Stimulated activated CD4-positive, alpha-beta T cell treated with anti-CD3 and anti-CD28 coated beads, Interleukin-4, amount 100 ng/mL, for 48 hours (primary cell): ENCODE data around the gene CNGB1.
"Not testable (repeated sequence)": the region's sequence is repeated elsewhere in the genome, so short reads cannot be mapped to it uniquely, and the experiment has no call there.

Experiments used
- DNase-seq, 2 donors: peaks; one replicate each; pipeline ENCODE4 v3.0.0-alpha.2; 2020; ENCODE audit warnings: low read depth in 2 of 2

CNGB1 gene

DNA sequence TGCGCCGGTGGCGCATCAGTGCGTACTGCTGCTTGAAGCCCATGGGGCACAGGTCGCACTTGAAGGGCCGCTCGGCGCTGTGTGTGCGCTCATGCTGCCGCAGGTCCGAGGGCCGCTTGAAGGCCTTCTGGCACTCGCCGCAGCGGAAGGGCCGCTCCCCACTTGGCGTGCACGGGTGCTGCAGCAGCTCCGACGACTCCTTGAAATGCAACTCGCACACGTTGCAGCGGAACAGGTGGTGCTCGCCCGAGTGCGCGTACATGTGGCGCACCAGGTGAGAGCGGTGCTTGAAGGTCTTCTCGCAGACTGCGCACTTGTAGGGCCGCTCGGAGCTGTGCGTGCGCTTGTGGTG is 26.2 kb upstream of the CNGB1 start:
- DNase-seq: no peak

DNA sequence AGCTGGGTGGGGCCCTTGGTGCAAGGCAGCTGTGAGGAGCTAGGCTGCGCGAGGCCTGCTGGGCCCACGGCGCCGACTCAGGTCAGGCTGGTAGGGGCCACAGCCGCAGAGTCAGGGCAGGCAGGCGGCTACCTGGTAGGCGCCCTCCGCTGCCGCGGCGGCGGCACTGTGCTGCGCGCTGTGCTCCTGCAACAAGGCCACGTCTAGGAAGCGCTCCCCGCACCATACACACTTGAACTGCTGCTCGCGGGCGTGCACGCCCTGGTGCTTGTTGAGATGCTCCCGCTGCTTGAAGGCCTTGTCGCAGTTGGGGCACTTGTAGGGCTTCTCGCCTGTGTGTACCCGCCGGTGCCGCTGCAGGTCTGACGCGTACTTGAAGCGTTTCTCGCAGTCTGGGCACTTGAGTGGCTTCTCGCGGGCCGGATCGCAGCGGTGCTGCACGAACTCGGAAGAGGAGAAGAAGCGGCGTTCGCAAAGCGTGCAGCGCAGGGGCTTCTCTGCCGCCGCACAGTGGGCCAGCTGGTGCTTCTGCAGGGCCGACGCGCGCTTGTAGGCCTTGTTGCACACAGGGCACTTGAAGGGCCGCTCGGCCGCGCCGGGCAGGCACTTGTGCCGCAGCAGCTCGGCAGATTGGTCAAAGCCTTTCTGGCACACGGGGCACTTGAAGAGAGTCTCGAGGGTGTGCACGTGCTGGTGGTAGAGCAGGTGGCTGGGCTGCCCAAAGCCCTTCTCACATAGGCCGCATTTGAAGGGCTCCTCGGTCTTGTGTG is 25.7 kb upstream of the CNGB1 start:
- no peak for DNase-seq

- no peak for DNase-seq
These were observed 24.9 kb upstream of the CNGB1 start for GRCh38 chr16:57995721-57996405.

- peak in 1 of 2 donors; percentile 33 for DNase-seq
These were observed 23.9 kb upstream of the CNGB1 start for GRCh38 chr16:57994778-57995177.

DNA sequence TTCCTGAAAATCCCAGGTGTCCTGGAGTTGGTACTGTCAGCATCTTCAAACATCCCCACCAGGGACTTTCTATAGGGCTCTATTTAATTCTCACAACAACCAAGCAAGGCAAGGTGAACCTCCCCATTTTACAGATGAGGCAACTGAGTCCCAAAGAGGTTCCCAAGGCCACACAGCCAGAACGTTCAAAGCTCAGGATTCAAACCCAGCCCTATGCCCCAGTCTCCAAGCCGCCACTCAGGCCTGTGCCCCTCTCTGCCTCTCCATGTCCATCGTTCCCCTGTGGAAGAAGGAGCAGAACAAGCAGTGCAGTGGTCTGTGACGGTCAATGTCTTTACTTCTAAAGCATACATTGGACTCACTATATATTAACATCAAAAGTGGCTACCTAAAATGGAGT is 23.4 kb upstream of the CNGB1 start:
- DNase-seq: no peak

- no peak for DNase-seq
These were observed 23.0 kb upstream of the CNGB1 start for GRCh38 chr16:57993897-57994296.

GRCh38 chr16:57993438-57993837 is 22.5 kb upstream of the CNGB1 start:
- DNase-seq: no peak

GRCh38 chr16:57992084-57992483 is 21.2 kb upstream of the CNGB1 start:
- DNase-seq: no peak

- no peak for DNase-seq
These were observed 20.7 kb upstream of the CNGB1 start for GRCh38 chr16:57991551-57992059.

DNA sequence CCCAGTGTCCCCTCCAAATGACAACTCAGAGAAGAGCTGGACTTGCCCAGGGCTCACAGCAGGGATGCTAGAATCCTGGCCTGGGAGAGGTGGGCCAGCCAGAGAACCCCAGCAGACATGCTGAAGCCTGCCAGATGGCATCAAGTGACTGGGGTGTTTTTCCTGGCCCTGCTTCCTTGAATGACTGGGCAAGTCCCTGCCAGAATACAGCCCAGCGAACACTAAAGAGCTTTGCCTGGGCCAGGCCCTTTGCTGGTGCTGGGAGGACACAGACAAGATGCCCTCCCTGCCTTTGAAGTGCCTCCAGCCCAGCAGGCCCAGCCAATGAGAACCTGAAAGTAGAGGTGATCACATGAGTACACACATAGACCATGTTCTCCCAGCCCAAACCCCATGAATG is 18.0 kb upstream of the CNGB1 start:
- DNase-seq: no peak

GRCh38 chr16:57987441-57988177 is 16.7 kb upstream of the CNGB1 start:
- no peak for DNase-seq

GRCh38 chr16:57986196-57986595 is 15.3 kb upstream of the CNGB1 start:
- no peak for DNase-seq

DNA sequence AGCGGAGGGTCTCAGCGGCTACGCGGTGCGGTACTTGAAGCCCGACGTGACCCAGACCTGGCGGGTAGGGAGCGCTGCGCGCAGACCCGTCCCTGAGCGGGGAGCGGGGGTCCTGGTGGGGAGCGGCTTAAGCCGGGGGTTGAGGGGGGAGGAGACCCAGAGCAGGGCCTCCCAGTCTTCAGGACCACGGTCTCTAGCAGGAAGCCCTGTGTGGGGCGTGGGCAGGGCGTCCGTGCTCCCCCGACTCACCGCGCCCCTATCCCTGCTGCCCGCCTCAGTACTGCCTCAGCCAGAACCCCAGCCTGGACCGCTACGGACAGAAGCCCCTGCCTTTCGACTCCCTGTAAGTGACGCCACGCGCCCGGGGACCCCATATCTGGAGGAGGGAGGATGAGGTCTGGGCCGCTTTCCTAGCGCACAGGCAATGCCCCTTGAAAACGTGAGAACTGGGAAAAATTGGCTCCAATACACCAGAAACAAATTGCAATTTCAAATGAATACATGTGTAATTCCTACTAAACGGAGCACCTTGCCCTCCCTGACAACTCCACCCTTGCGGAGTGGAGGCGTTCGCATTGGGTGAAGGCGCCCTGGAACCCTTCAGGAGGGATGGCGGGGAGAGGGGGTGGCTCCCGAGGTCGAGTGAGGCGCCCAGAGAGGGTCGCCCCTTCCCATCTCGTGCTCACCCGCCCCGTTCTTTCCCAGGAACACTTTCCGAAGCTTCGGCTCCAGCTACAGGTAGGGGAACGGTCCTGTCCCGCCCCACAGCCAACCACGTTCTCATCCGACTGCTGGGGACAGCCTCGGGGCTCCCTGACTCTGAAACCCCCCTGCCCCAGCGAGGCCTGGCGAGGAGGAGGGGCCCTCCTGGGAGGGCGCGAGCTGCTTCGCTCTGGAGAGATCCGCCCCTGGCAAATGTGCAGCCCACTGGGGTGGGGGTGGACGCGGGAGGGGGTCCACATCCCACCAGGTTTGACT is 14.6 kb upstream of the CNGB1 start:
- no peak for DNase-seq

GRCh38 chr16:57984443-57985203 is 13.7 kb upstream of the CNGB1 start:
- peak; percentile 89 to 91 for DNase-seq

- no peak for DNase-seq
These were observed 11.5 kb upstream of the CNGB1 start for GRCh38 chr16:57982385-57982784.

GRCh38 chr16:57981636-57982035 is 10.7 kb upstream of the CNGB1 start:
- no peak for DNase-seq

GRCh38 chr16:57979006-57979585 is 8.2 kb upstream of the CNGB1 start:
- DNase-seq: no peak

DNA sequence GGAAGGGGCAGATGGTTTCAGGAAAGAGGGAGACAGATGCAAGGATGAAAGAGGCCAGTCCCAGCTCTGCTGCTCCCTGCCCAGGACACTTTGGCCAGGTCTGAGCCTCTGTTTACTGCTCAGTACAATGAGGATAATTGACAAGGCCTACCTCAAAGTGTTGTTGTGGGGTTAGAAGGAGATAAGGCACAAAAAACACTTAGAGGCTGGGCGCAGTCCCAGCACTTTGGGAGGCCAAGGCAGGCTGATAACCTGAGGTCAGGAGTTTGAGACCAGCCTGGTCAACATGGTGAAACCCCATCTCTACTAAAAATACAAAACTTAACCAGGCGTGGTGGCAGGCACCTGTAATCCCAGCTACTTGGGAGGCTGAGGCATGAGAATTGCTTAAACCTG is 7.1 kb upstream of the CNGB1 start:
- not testable (repeated sequence) for DNase-seq

- no peak for DNase-seq
These were observed 6.6 kb upstream of the CNGB1 start for GRCh38 chr16:57977418-57978069.

- DNase-seq: no peak
These were observed 5.4 kb upstream of the CNGB1 start for GRCh38 chr16:57976331-57976796.
